Measurements from ENCODE around the gene HNRNPA1. TPM values are rescaled to one million over a fixed set of nuclear protein-coding genes. Genes with fewer than 3 reads are reported as not detected.

HNRNPA1 gene
- total and polyA plus RNA-seq, 9 of the 15 experiments (the other 6 are each of a cell fraction or from before 2014, with no cell fraction given): 1,166 to 2,703 (median 1,815) TPM

DNA sequence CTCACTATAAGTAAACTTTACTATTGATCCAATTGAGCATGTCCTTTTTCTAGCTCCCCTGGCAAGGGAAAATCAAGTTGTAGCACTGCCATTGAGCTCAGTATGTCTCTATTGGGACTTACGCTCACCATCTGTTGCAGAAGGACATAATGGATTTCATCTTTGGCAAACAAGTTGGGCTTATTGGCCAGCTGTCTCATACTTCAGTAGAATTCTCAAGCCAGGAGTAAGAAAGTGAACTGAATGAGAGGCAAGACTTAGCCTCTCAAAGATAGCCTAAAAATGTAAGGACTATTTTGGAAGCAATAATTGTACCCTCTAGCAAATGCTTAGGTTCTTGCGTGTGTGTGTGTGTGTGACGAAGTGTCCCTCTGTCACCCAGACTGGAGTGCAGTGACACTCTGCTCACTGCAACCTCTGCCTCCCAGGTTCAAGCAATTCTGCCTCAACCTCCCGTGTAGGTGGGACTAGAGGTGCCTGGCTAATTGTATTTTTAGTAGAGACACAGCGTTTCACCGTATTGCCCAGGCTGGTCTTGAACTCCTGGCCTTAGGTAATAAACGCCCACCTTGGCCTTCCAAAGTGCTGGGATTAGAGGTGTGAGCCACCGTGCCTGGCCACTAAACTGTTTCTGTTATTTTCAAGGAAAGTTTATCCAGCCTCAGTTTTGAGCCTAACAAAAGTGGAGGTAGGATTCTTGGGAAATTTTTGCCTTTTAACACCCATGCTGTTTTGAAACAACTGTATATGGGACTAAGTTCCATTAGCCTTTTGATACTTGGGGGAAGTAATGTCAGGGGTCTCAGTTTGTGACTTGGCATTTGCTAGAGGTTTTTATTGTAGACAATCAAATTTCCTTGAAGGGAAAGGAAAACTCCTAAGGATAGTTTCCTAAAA lies 7.0 kb downstream of the HNRNPA1 start (continued):
- TF ChIP-seq CHD7 (IDR thresholded peaks at IDR 0.05; ENCODE audit: low read depth, low read length) (peak; percentile 34), RBM14 (IDR thresholded peaks at IDR 0.05; ENCODE audit: borderline replicate concordance, insufficient read depth, low read depth, low read length) (no peak), KLF16 (IDR thresholded peaks at IDR 0.05) (no peak), SRSF9 (IDR thresholded peaks at IDR 0.05; ENCODE audit: borderline replicate concordance, low read depth, low read length) (no peak), ZNF444 (CRISPR knock-in tag; IDR thresholded peaks at IDR 0.05) (no peak), TARDBP (IDR thresholded peaks at IDR 0.05) (no peak), MAZ (CRISPR knock-in tag; conservative IDR thresholded peaks at IDR 0.05 in 1 of 2, IDR thresholded peaks at IDR 0.05 in 1 of 2) (peak; percentile 3 to 66; a peak in 1 of 4 replicates), XRCC5 (IDR thresholded peaks at IDR 0.05; ENCODE audit: low read depth, low read length) (no peak), ILF3 (IDR thresholded peaks at IDR 0.05; ENCODE audit: borderline replicate concordance) (no peak), HDAC3 (IDR thresholded peaks at IDR 0.05; ENCODE audit: borderline replicate concordance, partially characterized antibody) (no peak)
- TF ChIP-seq, protein P1, sequence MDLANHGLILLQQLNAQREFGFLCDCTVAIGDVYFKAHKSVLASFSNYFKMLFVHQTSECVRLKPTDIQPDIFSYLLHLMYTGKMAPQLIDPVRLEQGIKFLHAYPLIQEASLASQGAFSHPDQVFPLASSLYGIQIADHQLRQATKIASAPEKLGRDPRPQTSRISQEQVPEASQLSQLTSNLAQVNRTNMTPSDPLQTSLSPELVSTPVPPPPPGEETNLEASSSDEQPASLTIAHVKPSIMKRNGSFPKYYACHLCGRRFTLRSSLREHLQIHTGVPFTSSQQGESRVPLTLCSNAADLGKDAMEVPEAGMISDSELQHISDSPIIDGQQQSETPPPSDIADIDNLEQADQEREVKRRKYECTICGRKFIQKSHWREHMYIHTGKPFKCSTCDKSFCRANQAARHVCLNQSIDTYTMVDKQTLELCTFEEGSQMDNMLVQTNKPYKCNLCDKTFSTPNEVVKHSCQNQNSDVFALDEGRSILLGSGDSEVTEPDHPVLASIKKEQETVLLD (IDR thresholded peaks at IDR 0.05): no peak
- TF ChIP-seq, protein P2, sequence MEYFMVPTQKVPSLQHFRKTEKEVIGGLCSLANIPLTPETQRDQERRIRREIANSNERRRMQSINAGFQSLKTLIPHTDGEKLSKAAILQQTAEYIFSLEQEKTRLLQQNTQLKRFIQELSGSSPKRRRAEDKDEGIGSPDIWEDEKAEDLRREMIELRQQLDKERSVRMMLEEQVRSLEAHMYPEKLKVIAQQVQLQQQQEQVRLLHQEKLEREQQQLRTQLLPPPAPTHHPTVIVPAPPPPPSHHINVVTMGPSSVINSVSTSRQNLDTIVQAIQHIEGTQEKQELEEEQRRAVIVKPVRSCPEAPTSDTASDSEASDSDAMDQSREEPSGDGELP (CRISPR knock-in tag; IDR thresholded peaks at IDR 0.05; ENCODE audit: borderline replicate concordance): peak; percentile 53

All from K562 (cell line).